Activated T-cell treated with anti-CD3 and anti-CD28 coated beads for 24 hours (primary cell): ENCODE measurements around the gene VENTX.
A peak's percentile ranks its signal among the peaks of the same experiment; 100 is the strongest.

Experiments used
- DNase-seq: peaks from one replicate; pipeline ENCODE4 v3.0.0-alpha.2; 2020; ENCODE audit warnings: low read depth

VENTX gene

DNA sequence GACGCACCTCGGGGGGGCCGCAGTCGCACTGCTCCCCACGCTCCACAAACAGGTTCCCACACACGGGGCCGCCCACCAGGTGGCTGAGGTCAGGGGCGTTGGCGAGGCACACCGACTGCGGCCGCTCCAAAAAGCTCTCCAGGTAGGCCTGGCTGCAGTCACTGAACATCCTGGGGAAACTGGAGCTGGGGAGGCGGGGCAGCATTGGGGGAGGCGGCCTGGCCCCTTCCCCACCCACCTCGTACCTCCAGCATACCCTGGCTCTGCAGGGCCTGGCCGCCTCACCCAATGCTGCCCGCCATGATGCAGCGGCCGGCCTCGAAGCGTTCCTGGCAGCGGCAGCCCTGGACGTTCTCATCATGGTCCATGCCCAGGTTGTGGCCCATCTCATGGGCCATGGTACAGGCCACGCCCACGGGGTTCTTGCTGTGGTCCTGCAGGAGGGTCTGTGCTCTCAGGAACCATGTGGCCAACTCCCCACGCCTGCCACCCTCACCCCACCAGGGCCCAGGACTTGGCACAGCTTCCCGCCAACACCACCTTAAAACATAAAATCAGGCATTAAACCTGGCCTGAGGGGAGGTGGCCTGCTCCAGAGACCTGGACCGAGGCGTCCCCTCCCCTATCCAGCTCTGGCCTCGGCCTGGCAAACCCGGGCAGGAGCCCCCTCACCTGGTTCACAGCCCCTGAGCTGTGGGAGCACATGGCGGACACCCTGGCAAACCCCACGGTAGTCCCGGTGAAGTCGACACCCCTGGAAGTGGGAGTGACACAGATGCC lies 34.1 kb downstream of the VENTX start:
- no peak for DNase-seq

DNA sequence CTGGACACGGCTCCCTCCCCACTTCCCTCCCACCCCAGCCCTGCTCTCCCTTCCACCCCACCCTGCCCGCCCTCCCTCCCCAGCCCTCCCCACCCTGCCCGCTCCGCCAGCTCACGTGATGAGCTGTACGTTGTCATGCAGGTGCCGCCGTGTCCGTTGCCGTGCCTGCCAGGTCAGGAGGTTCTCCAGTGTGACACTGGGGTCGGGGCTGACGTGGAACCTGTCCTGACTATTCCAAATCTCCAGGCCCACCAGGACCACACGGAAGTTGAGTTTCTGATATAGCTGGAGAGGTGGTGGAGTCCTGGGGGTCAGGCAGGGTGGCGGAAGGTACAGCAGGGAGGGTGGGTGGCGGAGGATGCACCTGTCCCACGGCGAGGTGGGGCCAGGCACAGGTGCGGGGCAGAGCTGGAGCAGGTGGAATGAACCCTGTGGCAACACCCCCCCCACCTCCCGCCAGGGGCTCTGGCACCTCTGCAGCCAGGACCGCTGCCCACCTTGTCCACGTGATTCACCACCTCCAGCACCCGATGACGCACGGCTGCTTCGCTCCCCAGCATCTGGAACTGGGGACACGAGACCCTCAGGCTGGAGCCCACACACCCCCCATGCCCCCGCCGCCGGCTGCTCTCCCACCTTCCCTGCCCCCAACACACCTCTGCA lies 34.8 kb downstream of the VENTX start:
- no peak for DNase-seq

DNA sequence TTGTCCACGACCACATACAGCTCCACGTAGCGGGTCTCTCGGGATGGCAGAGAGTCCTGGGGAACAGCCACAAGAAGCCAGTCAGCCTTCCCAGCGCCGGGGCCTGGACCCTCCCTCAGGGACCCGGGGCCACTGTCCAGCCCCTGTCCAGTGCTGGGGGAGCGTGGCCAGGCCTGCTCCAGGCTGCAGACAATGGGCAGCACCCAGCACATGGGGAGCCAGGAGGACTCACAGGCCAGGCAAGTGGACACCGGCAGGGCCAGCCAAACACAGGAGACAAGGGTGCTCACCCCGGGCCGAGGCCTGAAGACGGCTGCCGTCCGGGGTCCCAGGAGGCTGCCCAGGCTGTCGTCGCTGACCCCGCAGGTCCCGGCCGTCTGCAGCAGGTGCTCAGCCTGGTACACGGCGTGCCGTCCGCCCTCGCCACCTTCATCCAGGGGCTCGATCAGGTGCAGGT lies 35.3 kb downstream of the VENTX start:
- no peak for DNase-seq

DNA sequence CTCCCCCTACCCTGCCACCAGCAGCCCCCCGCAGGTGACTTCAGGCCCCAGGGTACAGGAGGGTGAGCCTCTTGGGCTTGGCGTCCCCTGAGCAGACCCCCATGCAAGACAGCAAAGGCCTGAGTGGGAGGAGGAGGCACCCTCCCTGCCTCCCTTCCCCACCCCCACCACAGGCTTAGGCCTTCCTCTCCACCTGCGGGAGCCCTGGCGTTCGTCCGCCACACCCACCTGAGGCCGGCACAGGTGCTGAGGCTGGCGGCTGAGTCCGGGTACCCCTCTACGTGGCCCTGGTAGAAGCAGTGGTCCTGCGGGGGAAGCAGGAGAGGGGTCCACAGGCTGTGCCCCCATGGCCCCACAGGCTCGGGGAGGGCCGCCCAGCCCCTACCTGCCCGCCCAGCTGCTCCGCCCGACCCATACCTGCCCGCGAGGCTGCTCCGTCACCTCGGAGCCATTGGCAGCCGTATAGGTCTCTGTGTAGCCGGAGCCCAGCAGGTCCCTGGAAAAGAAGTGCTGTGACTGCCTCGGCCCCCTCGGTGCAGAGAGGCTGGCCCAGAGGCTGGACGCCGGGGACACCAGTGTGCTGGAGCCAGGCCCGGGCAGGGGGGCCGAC lies 36.0 kb downstream of the VENTX start:
- DNase-seq, result no peak

DNA sequence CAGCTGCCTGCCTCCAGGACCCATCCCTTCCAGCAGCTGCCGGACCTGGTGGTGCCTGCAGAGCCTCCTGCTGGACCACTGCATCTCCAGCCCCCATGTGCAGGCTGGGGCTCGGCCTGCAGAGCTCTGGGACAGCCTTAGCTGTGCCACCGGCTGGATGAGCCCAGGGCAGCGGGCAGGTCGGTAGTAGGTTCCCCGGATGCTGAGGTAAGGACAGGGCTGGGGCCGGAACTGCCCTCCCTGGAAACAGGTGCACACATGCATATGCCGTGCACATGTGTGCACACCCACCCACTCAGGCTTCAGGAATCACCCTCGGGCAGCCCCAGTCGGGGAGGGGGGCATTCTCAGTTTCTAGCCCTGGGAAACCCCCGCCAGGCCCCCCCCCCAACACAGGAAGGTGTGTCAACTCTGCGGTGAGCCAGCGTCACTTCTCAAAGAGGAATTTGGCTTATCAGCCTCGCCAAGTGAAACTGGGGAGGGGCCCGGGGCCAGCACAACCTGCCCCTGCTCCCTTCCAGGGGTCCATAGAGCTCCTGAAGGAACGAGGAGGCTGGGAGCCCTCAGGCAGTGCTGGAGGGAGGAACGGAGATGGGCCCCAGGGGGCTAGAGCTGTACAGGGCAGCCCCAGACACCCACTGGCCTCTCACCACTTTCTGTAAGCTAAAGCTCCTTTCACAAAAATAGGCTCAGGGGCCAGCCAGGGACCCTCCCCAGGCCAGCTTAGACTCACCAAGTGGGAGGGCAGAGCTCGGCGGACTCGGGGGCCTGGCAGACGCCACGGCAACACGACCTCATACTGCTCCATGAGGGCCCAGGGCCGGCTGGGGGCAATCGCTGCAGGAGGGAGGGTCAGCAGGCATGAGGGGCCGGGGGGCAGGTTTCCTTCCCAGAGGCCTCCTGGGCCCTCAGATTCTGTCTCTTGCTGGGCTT lies 37.4 kb downstream of the VENTX start:
- DNase-seq, result peak; percentile 82

DNA sequence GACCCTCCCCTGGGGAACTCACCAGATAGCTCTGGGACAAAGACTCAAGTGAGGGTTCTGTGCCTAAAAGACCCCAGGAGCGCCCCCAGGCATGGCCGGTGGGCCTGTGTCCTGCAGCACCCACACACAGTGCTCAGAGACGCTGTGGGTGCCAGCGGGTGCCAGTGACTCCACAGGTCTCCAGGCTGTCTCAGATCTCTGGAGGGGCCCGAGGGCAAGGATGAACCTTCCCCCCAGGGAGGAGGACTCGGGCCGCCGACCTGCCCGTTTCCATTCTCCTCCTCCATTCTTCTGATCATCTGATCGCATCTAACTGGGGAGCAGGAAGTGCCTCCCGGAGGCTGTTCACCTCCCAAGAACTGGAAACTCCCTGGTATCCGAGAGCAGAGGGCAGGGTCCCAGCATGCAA lies 38.0 kb downstream of the VENTX start:
- DNase-seq, result no peak

DNA sequence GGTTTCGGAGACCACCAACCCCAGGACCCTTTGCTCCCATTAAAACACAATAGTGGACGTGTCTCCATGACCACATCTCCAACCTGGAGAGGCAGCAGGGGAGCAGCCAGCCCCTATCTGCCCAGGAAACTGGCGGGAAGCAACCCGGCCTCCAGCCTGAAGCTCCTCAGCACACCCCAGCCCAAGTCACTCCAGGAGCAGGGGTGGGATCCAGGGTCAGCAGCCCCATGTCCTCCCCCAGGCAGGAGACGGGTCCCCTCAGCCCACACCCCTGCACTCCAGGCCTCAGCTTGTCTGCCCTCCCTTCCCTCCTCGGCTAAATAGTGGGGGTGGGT lies 38.4 kb downstream of the VENTX start:
- DNase-seq, result no peak

DNA sequence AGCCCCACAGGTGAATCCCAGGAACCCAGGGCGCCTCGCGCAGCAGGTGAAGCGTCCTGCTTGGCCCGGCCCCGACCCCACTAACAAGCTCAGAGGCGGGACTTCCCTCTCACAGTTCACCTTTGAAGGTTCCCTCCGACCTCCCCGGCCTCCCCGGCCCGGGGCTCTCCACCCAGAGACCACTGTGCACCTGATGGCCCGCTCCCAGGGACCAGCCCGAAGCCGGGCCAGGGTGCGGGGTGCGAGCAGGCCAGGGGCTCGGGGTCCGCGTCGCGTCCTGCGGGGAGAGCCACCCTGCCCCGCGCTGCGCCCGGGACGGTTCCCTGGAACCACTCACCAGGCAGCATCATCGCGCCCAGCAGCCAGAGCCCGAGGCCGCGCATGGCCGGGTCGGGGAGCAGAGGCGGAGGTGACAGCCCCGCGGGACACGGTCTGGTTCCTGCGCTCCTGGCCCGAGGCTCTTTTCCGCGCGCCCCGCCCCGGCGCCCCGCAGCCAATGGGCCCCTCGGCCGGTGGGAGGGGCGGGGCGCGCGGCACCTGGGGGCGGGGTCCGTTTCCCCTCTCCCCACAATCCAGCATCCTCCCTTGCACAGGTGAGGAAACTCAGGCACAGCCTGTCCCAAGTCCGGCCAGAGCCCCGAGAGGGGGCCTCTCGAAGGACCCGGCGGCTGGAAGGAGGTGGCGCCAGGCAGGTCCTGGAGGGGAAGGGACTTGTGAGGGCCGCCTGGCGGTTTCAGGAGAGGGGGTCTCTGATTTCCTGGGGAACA lies 39.0 kb downstream of the VENTX start, which contains the start of gene ADAM8:
TSS of gene ADAM8 (minus strand) at position 434 of the 767 bp plus-strand sequence. CDS start at position 383, 51 bp downstream.
- no peak for DNase-seq

DNA sequence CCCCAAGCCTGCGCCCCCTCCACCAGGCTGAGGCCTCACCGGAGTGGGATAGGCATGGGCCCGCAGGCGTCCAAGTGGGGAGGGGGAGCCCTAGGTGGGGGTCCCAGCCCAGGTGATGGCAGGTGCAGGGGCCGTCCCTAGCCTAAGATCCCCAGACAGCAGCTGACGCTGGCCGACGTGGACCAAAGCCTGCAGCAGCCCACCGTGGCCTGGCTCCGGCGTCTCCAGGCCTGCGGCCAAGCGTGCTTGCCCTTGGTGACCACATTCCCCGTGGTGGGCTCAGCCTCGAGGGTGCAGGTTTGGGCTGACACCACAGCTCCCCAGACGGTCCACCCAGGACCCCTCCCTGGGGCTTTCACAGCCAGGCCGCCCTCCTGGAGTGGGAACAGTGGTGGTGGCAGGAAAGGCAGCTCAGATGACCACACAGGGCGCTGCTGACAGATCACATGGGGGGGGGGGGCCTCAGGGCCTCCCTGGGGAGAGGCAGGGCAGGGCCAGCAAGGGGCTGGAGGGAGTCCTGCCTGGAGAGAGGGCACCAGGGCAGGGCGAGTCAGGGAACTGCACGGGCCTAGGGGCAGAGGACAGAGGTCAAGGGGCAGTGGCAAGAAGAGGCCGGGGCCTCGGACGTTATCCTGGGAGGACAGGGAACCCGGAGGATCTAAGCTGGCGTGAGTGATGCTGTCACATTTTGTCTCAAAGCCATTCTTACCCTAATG lies 39.8 kb downstream of the VENTX start:
- DNase-seq, result no peak

DNA sequence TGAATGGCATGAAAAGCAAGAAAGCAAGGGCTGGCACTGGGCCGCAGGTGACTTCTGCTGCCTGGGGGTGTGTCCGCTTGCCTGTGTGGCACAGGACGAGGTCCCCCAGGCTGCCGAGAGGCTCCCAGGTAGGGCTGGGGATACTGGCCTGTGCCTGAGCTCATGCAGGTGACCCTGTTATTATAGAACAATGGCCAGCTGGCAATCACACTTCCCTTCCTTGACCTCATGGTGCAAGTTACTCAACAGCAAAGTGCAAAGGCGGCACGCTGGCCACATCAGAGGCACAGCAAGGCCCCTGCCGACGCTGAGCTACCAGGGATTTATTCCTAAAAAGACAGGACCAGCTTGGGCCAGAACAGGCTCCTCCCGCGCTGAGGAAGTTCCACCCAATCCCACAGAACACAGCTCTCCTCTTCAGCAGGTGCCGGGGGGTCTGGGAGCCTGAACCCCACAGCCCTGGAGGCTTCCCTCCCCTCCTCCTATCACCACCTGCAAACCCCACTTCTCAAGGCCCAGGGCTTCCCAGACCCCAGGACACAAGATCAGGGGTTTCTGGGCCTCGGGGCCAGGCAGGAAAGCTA lies 40.4 kb downstream of the VENTX start:
- DNase-seq, result no peak

DNA sequence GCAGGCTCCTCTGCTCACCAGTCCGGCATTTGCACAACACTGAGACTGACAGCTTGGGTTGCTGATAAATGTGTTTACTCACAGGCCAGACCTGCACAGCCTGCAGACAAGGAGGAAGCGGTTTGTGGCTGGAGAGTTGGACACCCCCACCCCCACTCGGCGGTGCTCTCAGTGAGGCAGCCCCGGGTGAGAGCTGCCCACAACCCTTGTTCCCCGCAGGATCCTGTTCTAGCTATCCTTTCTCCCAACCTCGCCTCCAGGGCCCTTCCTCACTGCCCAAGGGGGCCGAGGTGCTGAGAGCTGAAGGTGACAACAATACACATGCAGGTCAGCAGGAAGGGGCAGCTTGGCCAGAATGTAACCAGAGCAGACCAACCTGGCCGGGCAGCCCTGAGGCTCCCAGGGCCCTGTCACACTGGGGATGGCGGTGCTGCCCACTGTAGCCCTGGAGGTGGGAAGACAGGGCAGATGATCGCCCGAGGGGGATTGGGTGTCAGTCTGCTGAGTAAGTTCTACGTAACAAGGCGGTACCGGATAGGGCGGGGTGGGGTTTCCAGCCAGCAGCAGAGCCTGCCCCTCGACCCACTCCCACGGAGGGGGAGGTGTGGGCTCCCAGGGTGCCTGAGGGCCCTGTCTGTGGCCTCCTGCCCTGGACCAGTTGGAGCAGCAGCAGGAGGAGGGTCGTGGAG lies 41.1 kb downstream of the VENTX start:
- no peak for DNase-seq

DNA sequence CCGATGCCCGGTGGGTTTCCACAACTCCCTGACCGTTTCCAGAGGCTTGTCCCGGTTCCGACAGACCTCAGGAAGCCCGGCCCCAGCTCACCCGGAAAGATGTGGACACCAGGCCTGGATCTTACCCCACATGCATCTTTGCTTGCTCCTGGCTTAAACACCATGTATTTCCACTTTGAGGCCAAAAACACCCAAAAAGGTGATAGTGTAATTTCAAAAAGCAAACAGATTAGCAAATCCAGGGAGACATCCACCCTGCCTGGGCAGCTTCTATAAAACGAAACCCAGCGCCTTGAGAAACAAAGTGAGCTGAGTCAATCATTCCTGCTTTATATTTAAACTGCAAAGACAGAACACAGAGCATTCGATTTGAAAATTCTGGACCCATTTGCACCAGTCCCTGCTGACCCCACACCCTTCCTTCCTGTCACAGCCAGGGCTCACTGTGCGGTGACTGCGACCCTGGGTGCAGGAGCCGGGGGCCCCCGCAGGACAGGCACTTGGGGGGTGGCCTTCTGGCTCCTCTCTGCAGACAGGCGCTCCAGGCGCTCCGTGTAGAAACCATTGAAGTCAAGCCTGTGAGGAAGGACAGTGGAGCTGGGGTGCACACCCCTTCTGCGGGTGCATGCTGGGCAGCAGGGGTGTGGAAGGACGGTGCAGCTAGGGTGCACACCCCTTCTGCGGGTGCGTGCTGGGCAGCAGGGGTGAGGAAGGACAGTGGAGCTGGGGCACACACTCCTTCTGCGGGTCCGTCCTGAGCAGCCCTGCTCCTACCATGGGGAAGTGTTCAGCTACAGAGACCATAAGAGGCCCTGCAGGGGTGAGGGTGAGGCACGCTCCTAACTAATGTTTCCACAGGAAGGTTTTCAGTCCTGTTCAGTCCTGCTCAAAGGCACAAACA lies 41.9 kb downstream of the VENTX start:
- DNase-seq, result no peak

DNA sequence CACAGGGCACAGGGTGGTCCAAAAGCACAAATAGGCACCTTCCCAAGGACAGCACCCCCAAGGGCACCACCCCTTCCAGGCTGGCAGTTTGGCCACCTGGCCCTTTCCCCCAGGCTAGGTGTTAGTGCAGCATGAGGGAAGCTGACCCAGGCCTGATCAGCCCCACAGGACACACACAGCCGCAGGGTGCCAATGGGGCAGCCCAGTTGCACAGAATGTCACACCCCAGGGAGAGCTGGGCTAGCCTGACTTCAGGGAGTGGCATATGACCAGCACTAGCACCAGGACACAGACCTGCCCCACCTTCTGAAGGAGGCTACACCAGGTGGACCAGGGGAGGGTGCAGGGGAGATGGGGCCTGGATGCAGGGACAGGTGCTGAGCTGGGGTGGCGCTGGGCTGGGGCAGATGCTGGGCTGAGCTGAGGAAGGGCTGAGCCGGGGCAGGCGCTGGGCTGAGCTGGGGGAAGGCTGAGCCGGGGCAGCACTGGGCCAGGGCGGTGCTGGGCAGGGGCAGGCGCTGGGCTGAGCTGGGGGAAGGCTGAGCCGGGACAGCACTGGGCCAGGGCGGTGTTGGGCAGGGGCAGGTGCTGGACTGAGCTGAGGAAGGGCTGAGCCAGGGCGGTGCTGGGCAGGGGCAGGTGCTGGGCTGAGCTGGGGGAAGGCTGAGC lies 42.9 kb downstream of the VENTX start:
- no peak for DNase-seq

DNA sequence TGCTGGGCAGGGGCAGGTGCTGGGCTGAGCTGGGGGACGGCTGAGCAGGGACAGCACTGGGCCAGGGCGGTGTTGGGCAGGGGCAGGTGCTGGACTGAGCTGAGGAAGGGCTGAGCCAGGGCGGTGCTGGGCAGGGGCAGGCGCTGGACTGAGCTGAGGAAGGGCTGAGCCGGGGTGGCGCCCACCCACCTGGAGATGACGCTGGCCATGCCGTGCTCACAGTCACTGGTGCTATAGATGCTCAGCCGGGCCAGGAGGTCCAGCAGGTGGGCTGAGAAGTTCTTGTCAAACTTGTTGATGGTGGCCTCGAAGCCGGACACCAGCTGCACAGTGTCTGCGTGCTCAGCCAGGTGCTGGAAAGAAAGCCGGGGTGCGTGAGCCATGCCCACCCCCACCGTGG lies 43.4 kb downstream of the VENTX start:
- no peak for DNase-seq

DNA sequence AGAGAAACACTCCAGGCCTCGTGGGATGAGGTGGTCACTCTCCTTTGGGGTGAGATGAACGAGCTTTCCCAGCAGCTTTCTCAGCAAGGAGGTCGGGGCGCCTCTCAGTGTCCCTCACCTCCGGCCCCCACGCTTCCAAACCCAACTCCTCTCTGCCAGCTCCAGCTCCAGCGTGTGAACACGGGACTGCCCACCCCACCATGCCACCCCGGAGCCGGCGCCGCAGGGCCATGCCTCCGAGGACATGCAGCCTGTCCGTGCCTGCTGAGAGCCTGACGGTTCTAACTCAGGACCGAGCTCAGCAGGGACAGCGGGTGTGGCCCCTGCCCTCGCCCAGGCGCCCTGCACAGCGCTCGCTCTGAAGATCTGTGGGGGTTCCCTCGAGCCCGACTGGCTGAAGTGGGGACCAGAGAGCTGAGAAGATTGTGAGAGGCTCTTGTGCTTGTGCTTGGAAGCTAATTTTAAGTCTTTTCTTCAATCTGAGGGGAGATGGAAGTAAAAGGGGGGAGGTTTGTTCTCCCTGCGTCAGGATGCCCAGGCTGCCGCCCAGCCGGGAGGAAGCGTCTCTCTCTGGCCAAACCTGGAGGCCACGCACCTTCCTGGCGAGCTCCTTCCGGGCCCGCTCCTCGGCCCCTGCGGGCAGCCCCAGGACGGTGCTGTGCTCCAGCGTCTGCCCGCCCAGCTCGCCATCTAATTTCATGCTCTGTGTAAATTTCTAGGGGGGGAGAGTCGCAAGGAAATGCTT lies 44.1 kb downstream of the VENTX start:
- no peak for DNase-seq

DNA sequence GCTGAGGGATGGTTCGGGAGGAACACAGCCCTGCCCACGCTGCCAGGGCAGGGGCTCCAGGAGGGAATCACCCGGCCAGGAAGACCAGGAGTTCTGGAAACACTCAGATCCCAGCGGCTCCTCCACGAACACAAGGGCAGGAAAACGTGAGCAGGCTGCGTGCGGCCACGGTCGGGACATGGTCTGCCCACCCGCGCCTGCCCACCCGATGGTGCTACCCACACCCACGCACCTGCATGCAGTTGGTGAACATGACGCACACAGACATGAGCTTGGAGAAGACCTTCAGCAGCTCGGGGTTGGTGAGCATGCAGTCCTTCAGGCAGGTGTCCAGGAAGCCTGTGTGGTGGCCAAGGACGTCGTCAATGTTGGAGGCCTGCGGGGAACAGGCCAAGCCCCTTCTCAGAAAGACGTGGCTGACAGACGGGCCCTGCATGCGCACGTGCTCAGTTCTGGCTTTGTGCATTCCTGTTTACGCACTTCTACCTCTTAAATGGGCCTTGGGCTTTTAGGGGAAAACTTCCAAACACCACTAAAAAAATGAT lies 45.3 kb downstream of the VENTX start:
- DNase-seq, result no peak

DNA sequence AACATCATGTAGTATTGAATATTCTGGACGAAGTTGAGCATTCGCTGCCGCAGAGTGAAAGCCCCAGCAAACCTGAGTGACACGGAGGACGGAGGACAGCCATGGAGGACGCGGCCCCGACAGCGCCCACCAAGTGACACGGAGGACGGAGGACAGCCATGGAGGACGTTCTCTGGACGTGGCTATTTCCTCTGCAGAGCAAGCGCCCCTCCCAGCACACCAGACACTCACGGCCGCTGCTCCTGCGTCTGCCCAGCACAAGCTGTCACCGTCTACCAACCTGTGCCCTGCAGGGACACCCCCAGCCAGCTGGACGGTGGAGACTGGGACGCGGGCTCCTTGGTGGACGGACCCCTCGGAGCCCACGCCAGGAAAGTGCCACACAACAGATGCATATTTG lies 46.3 kb downstream of the VENTX start:
- no peak for DNase-seq
